GM18951 (cell line): ENCODE data around the gene MGAT4D.
"Not testable (repeated sequence)": the region's sequence is repeated elsewhere in the genome, so short reads cannot be mapped to it uniquely, and the experiment has no call there.

ENCODE experiments used
- POLR2A ChIP-seq: IDR thresholded peaks from 4 replicates; pipeline ENCODE4 v1.6.1; 2011; ENCODE audit warnings: mild to moderate bottlenecking; ENCODE audit not compliant: insufficient read length, insufficient read depth; ENCODE audit errors: extremely low read depth
- in situ Hi-C: fragments of 300-500 bp; cut with MboI; formaldehyde crosslinking; loops from one replicate; pipeline ENCODE4 v1.12.0; 2022; ENCODE audit warnings: low sequenced_read_pairs, mixed read lengths, inconsistent platforms; ENCODE audit not compliant: unreplicated experiment

MGAT4D gene

GRCh38 chr4:140469791-140470733 is 28.0 kb downstream of the MGAT4D start:
- TF ChIP-seq POLR2A = no peak
- in situ Hi-C loops = no loop called here

GRCh38 chr4:140466146-140466545 is 31.9 kb downstream of the MGAT4D start:
- in situ Hi-C loops = no loop called here
- TF ChIP-seq POLR2A = no peak

GRCh38 chr4:140463614-140464013 is 34.5 kb downstream of the MGAT4D start:
- TF ChIP-seq POLR2A = no peak
- in situ Hi-C loops = no loop called here

GRCh38 chr4:140463182-140463581 is 34.9 kb downstream of the MGAT4D start:
- no peak for TF ChIP-seq POLR2A
- in situ Hi-C loops = no loop called here

- TF ChIP-seq POLR2A = no peak
These were observed 47.7 kb downstream of the MGAT4D start for GRCh38 chr4:140450352-140450751.

GRCh38 chr4:140448830-140449229 is 49.3 kb downstream of the MGAT4D start:
- no peak for TF ChIP-seq POLR2A
- in situ Hi-C loops = no loop called here

More at GRCh38 chr4:140450352-140450751, 47.7 kb downstream of the MGAT4D start:
- in situ Hi-C loops = no loop called here

GRCh38 chr4:140448162-140448561 is 49.9 kb downstream of the MGAT4D start:
- in situ Hi-C loops = no loop called here
- TF ChIP-seq POLR2A = no peak

GRCh38 chr4:140444347-140444746 is 53.7 kb downstream of the MGAT4D start:
- in situ Hi-C loops = not testable (repeated sequence)

- in situ Hi-C loops = no loop called here
- TF ChIP-seq POLR2A = no peak
These were observed 58.4 kb downstream of the MGAT4D start for GRCh38 chr4:140439644-140440142.

- in situ Hi-C loops = no loop called here
- no peak for TF ChIP-seq POLR2A
These were observed 70.1 kb downstream of the MGAT4D start for GRCh38 chr4:140427919-140428471.

GRCh38 chr4:140427106-140427918 is 70.8 kb downstream of the MGAT4D start, which contains the start of gene CLGN:
CLGN (minus strand) TSS chr4:140427648; CDS start chr4:140413078, 14,570 bp downstream.
- in situ Hi-C loops = no loop called here
- no peak for TF ChIP-seq POLR2A

- no peak for TF ChIP-seq POLR2A
- in situ Hi-C loops = no loop called here
These were observed 71.4 kb downstream of the MGAT4D start for GRCh38 chr4:140426610-140427105.

- TF ChIP-seq POLR2A = no peak
- in situ Hi-C loops = no loop called here
These were observed 75.0 kb downstream of the MGAT4D start for GRCh38 chr4:140423106-140423505.

GRCh38 chr4:140413130-140413969 is 84.7 kb downstream of the MGAT4D start:
- in situ Hi-C loops = not testable (repeated sequence)
